GM18517 (cell line): ENCODE data around the gene KHSRP.
"Not testable (repeated sequence)": the region's sequence is repeated elsewhere in the genome, so short reads cannot be mapped to it uniquely, and the experiment has no call there.

Experiments used
- ATAC-seq: cut with Tn5 transposase; IDR thresholded peaks from one replicate; pipeline ENCODE4 v1.9.1; 2021; ENCODE audit warnings: mild to moderate bottlenecking, moderate library complexity; ENCODE audit not compliant: unreplicated experiment

The KHSRP gene

DNA sequence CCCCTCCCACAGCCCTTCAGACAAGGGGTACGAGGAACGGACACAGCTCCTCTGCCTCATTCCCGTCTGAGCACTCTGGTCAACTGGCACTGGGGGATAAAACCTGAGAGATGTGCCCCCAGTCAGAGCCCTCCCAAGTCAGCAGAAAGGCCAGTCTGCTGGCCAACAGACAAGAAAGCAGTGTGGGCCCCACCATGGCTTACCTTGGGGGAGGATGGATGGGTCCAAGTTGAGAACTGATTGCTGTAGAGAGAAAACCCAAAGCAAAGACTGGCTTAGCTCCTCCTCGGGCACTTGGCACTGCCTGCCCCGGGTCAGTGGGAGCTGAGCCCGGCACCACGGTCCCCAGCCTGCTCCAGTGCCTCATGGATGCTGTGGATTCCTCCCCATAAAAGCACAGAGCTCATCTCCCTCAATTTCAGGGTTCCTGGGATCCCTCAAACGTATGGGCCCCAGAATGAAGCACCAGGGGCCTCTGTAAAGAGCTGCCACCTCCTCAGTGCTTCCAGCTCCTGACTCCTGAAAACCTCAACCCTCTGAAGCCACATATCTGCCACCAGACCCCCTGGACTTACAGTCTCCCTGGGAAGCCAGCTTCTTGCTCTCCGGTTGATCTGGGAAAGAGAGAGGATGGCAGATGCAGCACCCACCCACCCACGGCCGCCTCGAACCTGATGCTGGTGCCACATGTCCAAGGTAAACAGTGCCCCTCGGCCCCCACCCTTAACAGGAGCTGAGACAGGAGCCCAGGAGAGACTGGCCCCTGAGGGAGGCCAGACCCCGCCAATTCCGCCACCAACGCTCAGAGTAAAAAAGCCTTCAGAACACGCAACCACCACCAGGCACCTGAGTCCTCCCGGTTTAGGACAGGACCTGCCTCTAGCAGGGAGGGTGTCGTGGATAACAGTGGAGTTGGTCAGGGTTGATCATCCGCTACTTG, 3.3 kb downstream of the KHSRP start:
- ATAC-seq: no peak

GRCh38 chr19:6418562-6418932, 6.1 kb downstream of the KHSRP start:
- no peak for ATAC-seq

DNA sequence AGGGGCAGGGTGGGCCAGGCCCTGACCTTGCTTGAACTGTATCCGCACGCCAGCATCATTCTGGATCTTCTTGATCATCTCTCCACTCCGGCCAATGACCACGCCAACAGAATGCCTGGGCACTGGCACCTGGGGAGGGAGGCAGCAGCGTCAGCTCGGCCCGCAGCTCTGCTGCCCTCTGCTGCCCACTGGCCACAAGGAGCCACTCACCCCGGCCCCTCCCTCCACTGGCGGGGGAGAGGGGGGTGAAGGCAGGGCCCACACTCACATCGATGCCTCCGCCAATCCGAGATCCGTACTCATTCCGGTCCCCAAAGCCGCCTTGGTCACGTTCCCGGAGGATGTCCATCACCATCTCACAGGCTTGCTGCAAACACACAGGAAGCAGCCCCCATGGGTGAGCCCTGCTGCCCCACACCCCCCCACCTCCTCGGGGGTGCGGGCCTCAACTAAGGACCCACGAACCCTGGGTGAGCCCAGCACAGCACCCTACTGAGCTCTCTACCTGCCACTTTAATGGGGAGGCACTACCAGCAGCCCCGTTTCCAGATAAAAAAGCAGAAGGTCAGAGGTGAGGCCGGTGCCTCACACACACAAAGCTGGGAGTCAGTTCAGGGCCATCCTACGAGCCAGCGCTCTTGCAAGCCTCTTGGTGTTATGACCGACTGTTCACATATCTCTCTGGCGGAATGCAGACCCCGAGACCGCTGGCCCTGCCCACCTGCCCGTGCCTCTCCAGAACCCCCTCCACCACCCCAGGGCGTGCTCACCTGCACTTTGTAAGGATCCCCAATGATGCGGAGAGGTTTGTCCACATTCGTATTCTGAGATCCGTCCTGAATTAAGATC, 6.7 kb downstream of the KHSRP start:
- no peak for ATAC-seq

GRCh38 chr19:6416658-6417405, 7.8 kb downstream of the KHSRP start:
- no peak for ATAC-seq

GRCh38 chr19:6415591-6416190, 8.9 kb downstream of the KHSRP start:
- ATAC-seq: no peak

DNA sequence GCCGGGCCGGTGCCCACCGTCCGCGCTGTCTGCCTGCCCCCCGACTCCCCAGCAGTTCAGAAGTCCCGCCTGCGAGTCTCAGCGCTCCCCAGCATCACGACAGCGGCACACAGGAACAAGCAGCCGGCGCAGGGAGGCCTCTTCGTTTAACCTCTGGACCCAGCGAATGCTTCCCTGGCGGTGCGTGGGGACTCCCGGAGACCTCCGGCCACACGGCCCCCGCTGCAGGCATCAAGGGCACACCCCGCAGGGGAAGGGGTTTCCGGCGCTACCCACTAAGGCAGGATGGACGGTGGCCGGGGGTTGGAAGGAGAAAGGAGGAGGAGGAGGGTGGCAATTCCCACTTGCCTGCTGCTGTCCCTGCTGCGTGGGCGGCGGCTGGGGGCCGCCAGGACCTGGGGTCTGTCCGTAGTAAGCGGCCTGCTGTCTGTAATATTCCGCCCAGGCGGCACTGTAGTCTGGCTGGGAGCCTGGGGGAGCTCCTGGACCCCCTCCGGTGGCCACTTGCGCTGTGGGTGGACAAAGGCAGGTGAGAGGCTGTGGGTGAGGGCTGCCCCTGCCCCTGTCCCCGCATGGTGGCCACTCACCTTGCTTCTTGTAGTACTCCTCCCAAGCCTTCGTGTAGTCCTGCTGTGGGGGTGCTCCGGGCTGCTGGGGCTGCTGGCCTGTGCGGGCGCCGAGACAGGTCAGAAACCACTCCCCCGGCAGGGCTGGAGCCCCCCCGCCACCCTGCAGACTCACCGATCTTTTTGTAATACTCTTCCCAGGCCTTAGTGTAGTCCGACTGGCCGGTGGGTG, 9.6 kb downstream of the KHSRP start:
- ATAC-seq: no peak

DNA sequence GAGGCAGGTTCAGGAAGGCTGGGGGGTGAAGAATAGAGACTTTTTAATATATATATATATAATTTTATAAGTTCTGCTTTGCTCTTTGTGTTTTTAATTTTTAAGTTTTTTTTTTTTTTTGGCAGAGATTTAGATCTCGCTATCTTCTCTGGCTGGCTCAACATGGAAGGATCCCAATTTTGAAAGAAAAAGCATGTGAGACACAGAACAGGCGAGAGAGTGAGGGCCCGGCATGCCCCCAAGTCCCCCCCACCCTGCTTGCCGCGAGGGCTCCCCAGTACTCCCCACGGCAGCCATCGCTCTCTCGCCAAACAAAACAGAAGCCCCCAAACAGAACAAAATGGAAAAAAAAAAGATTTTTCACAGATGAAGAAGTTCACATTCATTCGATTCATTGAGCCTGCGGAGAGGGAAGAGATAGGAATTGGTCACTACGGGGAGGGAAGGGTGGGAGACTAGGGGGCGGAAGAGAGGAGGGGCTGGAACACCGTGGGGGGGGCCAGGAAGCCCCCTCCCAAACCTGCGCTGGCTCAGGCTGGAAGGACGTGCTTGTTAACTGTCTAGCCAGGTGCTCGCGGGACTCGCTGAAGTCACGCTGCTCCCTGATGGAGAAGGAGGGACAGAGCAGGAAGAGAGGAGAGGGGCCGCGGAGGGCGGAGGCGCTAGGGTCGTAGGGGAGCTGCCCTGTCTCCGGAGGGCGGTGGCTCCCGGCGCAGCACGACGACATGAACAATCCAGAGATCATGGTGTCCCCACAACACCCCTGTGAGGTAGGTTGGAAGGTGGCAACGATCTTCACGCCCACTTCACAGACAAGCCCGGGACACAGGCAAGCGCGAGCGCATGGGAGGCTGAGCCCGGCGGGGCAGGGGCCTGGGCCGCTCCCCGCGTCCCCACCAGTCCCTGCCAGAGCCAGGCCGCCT, 10.6 kb downstream of the KHSRP start:
- no peak for ATAC-seq

DNA sequence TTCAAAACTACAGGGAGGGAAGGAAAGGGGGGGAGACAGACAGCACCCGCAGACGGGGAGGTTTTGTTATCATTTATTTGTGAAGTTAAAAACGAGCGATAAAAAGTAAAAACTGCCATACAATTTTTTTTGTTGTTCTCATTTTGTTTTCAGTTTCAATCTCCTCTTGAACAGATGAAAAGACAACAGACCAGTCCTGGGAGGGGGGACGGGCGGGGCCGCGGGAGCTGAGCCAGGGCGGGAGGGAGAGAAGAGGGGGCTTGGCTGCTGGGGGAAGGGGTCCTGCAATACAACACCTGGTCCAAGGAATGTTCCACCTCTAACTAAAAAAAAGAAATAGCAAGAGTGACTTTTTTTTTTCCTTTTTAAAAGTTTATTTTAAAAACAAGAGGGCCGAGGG, 11.3 kb downstream of the KHSRP start:
- ATAC-seq: no peak

- ATAC-seq: no peak
Observed at GRCh38 chr19:6412447-6413091, 12.0 kb downstream of the KHSRP start.

GRCh38 chr19:6412061-6412446, 12.6 kb downstream of the KHSRP start:
- ATAC-seq: no peak

DNA sequence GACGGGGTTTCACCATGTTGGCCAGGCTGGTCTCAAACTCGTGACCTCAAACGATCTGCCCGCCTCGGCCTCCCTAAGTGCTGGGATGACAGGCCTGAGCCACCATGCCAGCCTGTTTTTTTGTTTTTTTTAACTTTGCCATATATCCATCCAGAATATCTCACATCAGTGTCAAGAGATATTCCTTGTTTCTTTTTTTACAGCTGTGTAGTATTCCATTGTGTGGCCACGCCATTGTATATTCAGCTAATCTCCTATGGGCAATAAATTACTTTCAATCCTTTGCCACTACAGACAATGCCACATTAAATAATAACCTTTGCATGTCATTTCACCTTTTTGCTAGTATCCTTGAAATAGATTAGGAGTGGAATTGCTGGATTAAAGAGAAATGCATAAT, 15.3 kb downstream of the KHSRP start:
- no peak for ATAC-seq

DNA sequence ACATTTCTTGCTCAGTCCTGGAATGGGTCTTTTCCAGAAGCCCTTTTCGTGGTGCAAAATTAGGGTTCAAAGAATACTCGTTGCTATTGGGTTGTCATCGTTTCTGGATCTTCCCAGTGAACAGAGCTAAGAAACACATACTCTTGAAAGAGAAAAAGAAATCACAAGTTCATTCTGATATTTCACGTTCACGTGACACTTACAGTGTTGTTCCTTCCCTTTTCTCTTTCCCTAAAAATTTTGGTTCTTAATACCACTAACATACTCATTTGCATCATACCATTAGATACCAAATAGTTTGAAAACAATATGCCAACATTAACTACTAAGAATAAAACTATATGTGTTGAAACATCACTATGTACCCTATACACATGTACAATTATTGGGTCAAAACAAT, 18.2 kb downstream of the KHSRP start:
- ATAC-seq: no peak

DNA sequence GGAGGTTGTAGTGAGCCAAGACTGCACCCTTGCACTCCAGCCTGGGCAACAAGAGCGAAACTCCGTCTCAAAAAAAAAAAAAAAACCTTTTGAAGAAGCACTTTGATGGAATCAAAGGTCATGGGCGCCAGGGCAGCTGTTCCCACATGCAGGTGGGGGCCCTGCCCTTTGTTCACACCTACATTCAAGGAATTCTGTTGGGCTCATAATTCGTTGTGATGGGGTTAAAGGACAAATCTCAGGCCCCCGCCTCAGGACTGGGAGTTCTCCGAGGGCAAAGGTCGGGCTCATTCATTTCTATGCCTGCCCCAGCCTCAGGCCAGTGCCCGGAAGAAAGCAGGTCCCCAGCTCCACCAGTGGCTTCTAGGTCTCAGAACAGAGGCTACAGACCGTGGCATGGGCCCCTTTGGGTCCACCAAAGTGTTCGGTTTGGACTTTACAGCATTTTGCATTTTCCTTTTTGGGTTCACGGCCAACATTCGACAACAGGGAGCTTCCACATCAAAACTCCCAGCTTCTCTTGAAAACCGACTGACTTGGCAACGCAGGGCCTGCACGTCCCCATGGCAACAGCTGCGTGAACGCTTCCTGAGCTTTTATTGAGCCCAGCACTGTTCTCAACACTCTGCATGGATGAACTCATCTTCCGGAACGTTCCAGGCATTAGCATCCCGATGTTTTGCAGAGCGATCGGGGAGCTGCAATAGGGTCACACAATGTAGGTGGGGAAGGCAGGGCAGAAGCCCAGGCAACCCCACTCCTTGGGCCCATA, 21.6 kb downstream of the KHSRP start:
- no peak for ATAC-seq

- no peak for ATAC-seq
Observed at GRCh38 chr19:6402058-6402457, 22.6 kb downstream of the KHSRP start.

DNA sequence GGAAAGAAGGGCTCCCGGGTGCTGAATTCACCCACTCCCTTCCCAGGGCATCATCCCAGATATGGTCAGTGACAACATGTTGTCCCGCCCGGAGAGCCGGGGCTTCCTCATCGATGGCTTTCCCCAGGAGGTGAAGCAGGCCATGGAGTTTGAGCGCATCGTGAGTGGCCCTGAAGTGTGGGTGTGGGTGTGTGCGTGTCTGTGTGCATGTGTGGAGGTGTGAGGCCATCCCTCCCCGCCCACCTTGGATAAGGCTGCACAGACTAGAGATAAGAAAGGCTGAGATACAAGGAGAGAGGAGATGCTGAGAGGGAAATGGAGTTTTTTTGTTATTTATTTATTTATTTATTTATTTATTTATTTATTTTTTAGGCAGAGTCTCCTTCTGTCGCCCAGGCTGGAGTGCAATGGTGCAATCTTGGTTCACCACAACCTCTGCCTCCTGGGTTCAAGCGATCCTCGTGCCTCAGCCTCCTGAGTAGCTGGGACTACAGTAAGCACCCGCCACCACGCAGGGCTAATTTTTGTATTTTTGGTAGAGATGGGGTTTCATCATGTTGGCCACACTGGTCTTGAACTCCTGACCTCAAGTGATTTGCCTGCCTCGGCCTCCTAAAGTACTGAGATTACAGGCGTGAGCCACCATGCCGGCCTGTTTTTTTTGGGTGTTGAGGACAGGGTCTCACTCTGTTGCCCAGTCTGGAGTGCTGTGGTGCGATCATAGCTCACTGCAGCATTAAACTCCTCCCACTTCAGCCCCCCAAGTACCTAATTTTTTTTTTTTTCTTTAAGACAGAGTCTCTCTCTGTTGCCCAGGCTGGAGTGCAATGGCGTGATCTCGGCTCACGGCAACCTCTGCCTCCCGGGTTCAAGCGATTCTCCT, 24.3 kb downstream of the KHSRP start:
- ATAC-seq: not testable (repeated sequence)

- no peak for ATAC-seq
Observed at GRCh38 chr19:6396305-6396704, 28.3 kb downstream of the KHSRP start.

GRCh38 chr19:6394831-6395230, 29.8 kb downstream of the KHSRP start:
- ATAC-seq: no peak
